ACHN (cell line): ENCODE data around the gene ARID3C.

ENCODE experiments used
- DNase-seq: peaks from one replicate; pipeline ENCODE4 v3.0.0-alpha.2; 2015
- in situ Hi-C: cut with HindIII; loops from 2 replicates; pipeline ENCODE4 v1.10.0; 2017; ENCODE audit warnings: low sequenced_read_pairs, low pct_ligation_motif_present, low pct_unique_long_range_greater_than_20kb

Gene ARID3C

GRCh38 chr9:34607331-34607730, 21.5 kb downstream of the ARID3C start:
- no peak for DNase-seq
- in situ Hi-C loops, result no loop called here

GRCh38 chr9:34606905-34607304, 22.0 kb downstream of the ARID3C start:
- in situ Hi-C loops, result no loop called here
- no peak for DNase-seq

- in situ Hi-C loops, result no loop called here
- DNase-seq, result no peak
These were observed 22.7 kb downstream of the ARID3C start for GRCh38 chr9:34606190-34606589.

- in situ Hi-C loops, result no loop called here
- DNase-seq, result peak; percentile 62
These were observed 25.1 kb downstream of the ARID3C start for GRCh38 chr9:34603610-34604231.

- in situ Hi-C loops, result no loop called here
These were observed 26.8 kb downstream of the ARID3C start for GRCh38 chr9:34601937-34602573.

GRCh38 chr9:34600908-34601307, 28.0 kb downstream of the ARID3C start:
- in situ Hi-C loops, result no loop called here
- DNase-seq, result no peak

More at GRCh38 chr9:34601937-34602573, 26.8 kb downstream of the ARID3C start:
- DNase-seq, result no peak

- DNase-seq, result no peak
- in situ Hi-C loops, result no loop called here
These were observed 29.3 kb downstream of the ARID3C start for GRCh38 chr9:34599546-34599945.

GRCh38 chr9:34594177-34594576, 34.7 kb downstream of the ARID3C start:
- DNase-seq, result no peak
- in situ Hi-C loops, result no loop called here

GRCh38 chr9:34592895-34593601, 35.8 kb downstream of the ARID3C start:
- in situ Hi-C loops, result no loop called here
- no peak for DNase-seq

GRCh38 chr9:34591917-34592866, 36.7 kb downstream of the ARID3C start:
- no peak for DNase-seq
- in situ Hi-C loops, result no loop called here

GRCh38 chr9:34591248-34591916, 37.5 kb downstream of the ARID3C start:
- in situ Hi-C loops, result no loop called here
- peak; percentile 69 for DNase-seq

GRCh38 chr9:34590381-34591247, 38.3 kb downstream of the ARID3C start:
- no peak for DNase-seq
- in situ Hi-C loops, result no loop called here

- DNase-seq, result no peak
- in situ Hi-C loops, result no loop called here
These were observed 39.1 kb downstream of the ARID3C start, which contains the start of gene CNTFR for GRCh38 chr9:34589636-34590380. CNTFR (minus strand) TSS chr9:34589724; CDS start chr9:34568981, 20,743 bp downstream.

- in situ Hi-C loops, result no loop called here
- DNase-seq, result no peak
These were observed 39.9 kb downstream of the ARID3C start for GRCh38 chr9:34588671-34589635.

- DNase-seq, result no peak
- in situ Hi-C loops, result no loop called here
These were observed 41.6 kb downstream of the ARID3C start for GRCh38 chr9:34587271-34587670.
